C4-2B (cell line): Measurements from ENCODE around the gene ZNF212.

Experiments
- ZFX ChIP-seq: fragments of 450-650 bp; IDR thresholded peaks from 2 replicates; pipeline ENCODE4 v1.6.1; 2017
- TF ChIP-seq, protein P1 (sequence below): fragments of 450-650 bp; conservative IDR thresholded peaks from 2 replicates; pipeline ENCODE4 v1.5.1; 2017; ENCODE audit warnings: mild to moderate bottlenecking

- TF ChIP-seq, protein P1, sequence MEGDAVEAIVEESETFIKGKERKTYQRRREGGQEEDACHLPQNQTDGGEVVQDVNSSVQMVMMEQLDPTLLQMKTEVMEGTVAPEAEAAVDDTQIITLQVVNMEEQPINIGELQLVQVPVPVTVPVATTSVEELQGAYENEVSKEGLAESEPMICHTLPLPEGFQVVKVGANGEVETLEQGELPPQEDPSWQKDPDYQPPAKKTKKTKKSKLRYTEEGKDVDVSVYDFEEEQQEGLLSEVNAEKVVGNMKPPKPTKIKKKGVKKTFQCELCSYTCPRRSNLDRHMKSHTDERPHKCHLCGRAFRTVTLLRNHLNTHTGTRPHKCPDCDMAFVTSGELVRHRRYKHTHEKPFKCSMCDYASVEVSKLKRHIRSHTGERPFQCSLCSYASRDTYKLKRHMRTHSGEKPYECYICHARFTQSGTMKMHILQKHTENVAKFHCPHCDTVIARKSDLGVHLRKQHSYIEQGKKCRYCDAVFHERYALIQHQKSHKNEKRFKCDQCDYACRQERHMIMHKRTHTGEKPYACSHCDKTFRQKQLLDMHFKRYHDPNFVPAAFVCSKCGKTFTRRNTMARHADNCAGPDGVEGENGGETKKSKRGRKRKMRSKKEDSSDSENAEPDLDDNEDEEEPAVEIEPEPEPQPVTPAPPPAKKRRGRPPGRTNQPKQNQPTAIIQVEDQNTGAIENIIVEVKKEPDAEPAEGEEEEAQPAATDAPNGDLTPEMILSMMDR, result no peak
- no peak for TF ChIP-seq ZFX
Measured at GRCh38 chr7:149214020-149214720, 25.3 kb upstream of the ZNF212 start.
